A673 (cell line): ENCODE data around the gene ADAMTSL1.

Source experiments
- CTCF ChIP-seq: fragments of 300-800, 200-600 bp; sonication (generic); conservative IDR thresholded peaks from 2 replicates; pipeline ENCODE4 v1.5.1; 2017; ENCODE audit warnings: low read depth, mild to moderate bottlenecking, antibody characterized with exemption, low read length, moderate library complexity, mixed read lengths
- EZH2 ChIP-seq: fragments of 200-600 bp; sonication (generic); IDR thresholded peaks from 2 replicates; pipeline ENCODE4 v1.6.1; 2017; ENCODE audit warnings: borderline replicate concordance, low read depth, mild to moderate bottlenecking, mixed read lengths, antibody characterized with exemption, low read length; ENCODE audit not compliant: poor library complexity, severe bottlenecking

GRCh38 chr9:18564018-18564880 is 90.3 kb downstream of the ADAMTSL1 start:
- TF ChIP-seq CTCF (no peak), EZH2 (no peak)
